Iris pigment epithelial cell (primary cell): ENCODE results near the gene PRKCB.
"Not testable (repeated sequence)": the region's sequence is repeated elsewhere in the genome, so short reads cannot be mapped to it uniquely, and the experiment has no call there.

Experiments
- DNase-seq: peaks from one replicate; pipeline ENCODE4 v3.0.0-alpha.2; 2011; ENCODE audit warnings: low read depth

The PRKCB gene

GRCh38 chr16:24178496-24178895 is 342.7 kb downstream of the PRKCB start:
- DNase-seq = no peak

GRCh38 chr16:24180451-24180850 is 344.7 kb downstream of the PRKCB start:
- no peak for DNase-seq

- no peak for DNase-seq
Measured at GRCh38 chr16:24188021-24188542, 352.3 kb downstream of the PRKCB start.

GRCh38 chr16:24188751-24189318 is 353.1 kb downstream of the PRKCB start:
- DNase-seq = no peak

GRCh38 chr16:24189941-24190340 is 354.2 kb downstream of the PRKCB start:
- DNase-seq = no peak

- no peak for DNase-seq
Measured at GRCh38 chr16:24191876-24192402, 356.2 kb downstream of the PRKCB start.

- no peak for DNase-seq
Measured at GRCh38 chr16:24195221-24195620, 359.4 kb downstream of the PRKCB start.

- DNase-seq = no peak
Measured at GRCh38 chr16:24198807-24199533, 363.2 kb downstream of the PRKCB start.

- DNase-seq = no peak
Measured at GRCh38 chr16:24203675-24204074, 367.9 kb downstream of the PRKCB start.

GRCh38 chr16:24204150-24204665 is 368.4 kb downstream of the PRKCB start:
- DNase-seq = no peak

- DNase-seq = no peak
Measured at GRCh38 chr16:24206926-24207325, 371.1 kb downstream of the PRKCB start.

GRCh38 chr16:24208710-24209109 is 372.9 kb downstream of the PRKCB start:
- DNase-seq = no peak

GRCh38 chr16:24214992-24215391 is 379.2 kb downstream of the PRKCB start:
- DNase-seq = no peak

- DNase-seq = no peak
Measured at GRCh38 chr16:24216961-24217360, 381.2 kb downstream of the PRKCB start.

GRCh38 chr16:24217461-24217860 is 381.7 kb downstream of the PRKCB start:
- DNase-seq = no peak

GRCh38 chr16:24218299-24218698 is 382.5 kb downstream of the PRKCB start:
- no peak for DNase-seq

GRCh38 chr16:24221219-24221618 is 385.4 kb downstream of the PRKCB start:
- DNase-seq = no peak

GRCh38 chr16:24228514-24228913 is 392.7 kb downstream of the PRKCB start:
- DNase-seq = no peak

GRCh38 chr16:24232936-24233335 is 397.2 kb downstream of the PRKCB start:
- DNase-seq = no peak

- DNase-seq = no peak
Measured at GRCh38 chr16:24234737-24235136, 399.0 kb downstream of the PRKCB start.

GRCh38 chr16:24235806-24236205 is 400.0 kb downstream of the PRKCB start:
- no peak for DNase-seq

GRCh38 chr16:24238846-24239245 is 403.1 kb downstream of the PRKCB start:
- not testable (repeated sequence) for DNase-seq

- no peak for DNase-seq
Measured at GRCh38 chr16:24246911-24247607, 411.3 kb downstream of the PRKCB start.
